GM12875 (cell line): ENCODE measurements around the gene CHTF18.

Experiments used
- H3K4me3 ChIP-seq: one replicate; pipeline ENCODE4 v1.5.1; 2011; ENCODE audit warnings: low read depth, low read length, control low read depth
- TF ChIP-seq, protein P1 (sequence below): IDR thresholded peaks from 2 replicates; pipeline ENCODE4 v1.5.1; 2011; ENCODE audit warnings: low read depth, mild to moderate bottlenecking, control low read depth, inconsistent platforms, low read length, moderate library complexity, borderline replicate concordance; ENCODE audit not compliant: insufficient read depth

CHTF18 gene

DNA sequence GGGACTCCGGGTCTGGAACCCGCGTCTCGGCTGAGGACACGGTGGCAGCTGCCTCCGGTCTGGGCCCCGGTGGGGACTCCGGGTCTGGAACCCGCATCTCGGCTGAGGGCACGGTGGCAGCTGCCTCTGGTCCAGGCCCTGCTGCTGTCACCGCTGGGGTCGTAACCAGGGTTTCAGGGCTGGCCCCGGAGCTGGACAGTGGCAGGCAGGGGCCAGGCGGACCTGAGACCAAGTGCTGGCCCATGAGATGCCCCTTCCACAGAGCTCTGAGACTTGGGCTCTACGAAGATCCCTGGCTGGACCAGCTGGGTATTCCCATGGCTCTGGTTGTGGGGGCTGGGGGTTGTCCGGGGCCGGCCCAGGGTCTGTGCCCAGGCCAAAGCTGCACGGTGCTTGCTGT lies 4.0 kb upstream of the CHTF18 start:
- no peak overlapping the region for H3K4me3 ChIP-seq
- TF ChIP-seq, protein P1, sequence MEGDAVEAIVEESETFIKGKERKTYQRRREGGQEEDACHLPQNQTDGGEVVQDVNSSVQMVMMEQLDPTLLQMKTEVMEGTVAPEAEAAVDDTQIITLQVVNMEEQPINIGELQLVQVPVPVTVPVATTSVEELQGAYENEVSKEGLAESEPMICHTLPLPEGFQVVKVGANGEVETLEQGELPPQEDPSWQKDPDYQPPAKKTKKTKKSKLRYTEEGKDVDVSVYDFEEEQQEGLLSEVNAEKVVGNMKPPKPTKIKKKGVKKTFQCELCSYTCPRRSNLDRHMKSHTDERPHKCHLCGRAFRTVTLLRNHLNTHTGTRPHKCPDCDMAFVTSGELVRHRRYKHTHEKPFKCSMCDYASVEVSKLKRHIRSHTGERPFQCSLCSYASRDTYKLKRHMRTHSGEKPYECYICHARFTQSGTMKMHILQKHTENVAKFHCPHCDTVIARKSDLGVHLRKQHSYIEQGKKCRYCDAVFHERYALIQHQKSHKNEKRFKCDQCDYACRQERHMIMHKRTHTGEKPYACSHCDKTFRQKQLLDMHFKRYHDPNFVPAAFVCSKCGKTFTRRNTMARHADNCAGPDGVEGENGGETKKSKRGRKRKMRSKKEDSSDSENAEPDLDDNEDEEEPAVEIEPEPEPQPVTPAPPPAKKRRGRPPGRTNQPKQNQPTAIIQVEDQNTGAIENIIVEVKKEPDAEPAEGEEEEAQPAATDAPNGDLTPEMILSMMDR = no peak

DNA sequence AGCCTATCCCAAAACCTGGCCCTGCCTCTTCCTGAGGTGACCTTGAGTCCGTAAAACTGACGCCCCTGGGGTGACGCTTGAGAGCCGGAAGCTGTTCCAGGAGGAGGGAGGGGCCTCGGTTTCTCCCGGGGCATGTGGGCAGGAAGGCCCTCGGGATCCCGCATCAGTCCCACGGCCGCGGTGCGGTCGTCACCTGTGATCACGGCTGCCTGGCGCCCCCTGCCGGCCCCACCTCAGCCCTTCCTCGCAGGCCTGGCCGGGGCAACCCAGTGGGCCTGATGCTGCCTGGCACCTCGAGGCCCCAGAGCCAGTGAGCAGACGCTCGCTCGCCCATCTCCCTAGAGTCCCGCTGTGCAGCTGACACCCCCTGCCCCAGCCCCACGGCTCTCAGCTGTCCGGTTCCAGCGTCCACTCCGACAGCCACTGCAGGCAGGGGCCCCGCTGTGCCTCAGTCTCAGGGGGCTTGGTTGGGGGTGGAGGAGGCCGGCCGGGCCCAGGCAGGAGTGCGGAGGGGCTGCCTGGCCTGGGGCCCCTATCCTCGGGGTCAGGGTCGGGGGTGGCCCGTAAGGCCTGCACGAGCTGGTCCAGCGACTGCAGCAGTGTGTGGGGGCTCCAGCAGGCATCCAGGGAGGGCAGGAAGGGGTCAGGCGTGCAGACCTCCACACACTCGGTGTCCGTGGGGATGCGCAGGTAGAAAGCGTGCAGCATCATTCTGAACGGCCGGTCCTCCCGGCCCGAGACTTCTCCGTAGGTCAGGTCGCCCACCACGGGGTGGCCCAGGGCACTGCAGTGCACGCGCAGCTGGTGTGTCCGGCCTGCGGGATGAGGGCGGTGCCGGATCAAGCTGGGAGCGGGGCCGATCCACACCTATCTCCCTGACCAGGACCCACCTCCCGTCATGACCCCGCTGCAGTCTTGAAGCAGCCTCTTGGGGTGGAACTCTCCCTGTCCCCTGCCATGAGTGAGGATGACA lies 2.6 kb upstream of the CHTF18 start:
- H3K4me3 ChIP-seq = no peak overlapping the region
- TF ChIP-seq, protein P1 = peak; percentile 89

DNA sequence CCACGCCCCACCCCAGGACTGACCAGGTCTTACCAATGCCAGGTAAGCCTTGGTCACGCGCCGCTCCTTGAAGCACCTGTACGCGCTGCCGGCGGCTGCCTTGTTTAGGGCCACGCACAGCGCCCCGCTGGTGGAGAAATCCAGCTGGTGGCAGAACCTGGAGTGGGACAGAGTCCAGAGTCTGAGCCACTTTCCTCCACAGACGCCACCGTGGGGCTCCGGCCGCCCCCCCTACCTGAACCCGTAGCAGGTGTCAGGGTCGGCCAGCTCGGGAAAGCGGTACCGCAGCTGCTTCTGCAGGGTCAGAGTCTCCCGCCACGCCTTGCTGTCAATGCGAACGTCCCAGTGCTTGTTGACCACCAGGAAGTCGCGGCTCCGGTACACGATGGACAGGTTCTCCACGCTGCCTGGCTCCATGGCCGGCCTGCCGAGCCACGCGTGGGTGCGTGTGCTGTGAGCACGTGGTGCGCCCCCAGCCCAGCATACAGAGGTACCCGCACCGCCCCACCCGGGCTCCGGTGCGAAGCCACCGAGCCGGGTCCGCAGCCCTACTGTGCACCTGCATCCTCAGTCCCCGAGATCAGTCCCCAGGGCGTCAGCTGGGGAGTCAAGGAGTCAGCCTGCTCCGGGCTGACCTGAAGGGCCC lies 976 bp upstream of the CHTF18 start:
- TF ChIP-seq, protein P1 = no peak
- H3K4me3 ChIP-seq = peak overlapping the region; percentile 95

DNA sequence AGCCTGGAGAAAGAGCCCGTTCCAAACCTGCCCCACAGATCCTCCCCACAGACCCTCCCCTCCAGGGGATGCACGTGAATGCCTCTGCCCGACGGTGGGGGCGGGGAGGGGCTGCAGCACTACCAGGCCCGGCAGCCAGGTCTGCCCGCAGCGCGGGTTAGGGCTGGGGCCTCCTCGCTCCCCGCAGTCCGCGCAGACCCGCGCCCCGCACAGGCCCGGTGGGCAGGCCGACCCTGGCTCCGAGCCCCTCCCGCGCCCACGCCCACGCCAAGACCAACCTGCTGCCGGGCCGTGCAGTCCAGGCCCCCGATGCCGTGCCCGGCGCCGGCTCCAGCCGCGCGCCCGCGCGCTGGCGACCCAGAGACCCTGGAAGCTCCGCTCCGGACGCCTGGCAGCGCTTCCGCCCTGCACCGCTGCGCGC lies 432 bp upstream of the CHTF18 start, which contains the start of gene RPUSD1:
Gene RPUSD1 (minus strand): TSS at position 404 of the 421 bp plus-strand sequence. CDS start 644 bp downstream, outside the sequence.
- peak within 1 kb of the TSS; percentile 95 for H3K4me3 ChIP-seq
- TF ChIP-seq, protein P1 = no peak

DNA sequence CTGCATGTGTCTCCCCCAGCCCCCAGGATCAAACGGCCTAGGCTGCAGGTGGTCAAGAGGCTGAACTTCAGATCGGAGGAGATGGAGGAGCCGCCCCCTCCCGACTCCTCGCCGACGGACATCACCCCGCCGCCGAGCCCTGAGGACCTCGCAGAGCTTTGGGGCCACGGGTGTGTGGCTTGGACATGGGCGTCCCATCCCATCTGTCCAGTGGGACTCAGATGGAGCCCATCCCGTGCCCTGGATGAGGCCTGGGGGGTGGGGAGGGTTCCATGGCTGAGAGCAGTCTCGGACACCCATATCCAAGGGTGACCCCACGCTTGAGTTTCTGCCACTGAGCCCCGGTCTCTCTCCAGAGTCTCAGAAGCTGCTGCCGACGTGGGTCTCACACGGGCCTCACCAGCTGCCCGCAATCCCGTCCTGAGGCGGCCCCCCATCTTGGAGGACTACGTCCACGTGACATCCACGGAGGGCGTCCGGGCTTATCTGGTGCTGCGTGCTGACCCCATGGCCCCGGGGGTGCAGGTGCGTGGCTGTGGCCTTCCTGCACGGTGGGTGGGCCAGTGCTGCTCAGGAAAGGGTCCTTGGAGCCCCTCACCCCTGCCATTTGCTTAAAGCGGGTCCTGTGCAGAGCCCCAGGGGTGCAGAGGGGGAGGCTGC lies 901 bp downstream of the CHTF18 start:
- TF ChIP-seq, protein P1 = no peak
- H3K4me3 ChIP-seq = peak overlapping the region; percentile 79

DNA sequence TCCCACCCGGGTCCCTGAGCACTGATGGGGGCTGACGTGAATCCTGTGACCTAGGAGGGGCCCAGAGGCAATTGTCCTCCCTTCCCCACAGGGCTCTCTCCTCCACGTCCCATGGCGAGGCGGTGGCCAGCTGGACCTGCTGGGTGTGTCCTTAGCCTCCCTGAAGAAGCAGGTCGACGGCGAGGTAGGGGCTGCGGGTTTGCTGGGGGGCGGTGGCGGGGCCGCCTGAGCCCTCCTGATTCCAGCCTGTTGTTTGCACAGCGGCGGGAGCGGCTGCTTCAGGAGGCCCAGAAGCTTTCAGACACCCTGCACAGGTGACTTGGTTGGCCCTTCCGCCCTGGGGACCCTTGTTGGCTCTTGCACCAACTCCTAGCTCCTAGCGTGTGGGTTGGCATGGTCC lies 1.7 kb downstream of the CHTF18 start:
- H3K4me3 ChIP-seq = no peak overlapping the region
- TF ChIP-seq, protein P1 = no peak
